Measurements from ENCODE around the gene NMS. TPM values are rescaled to one million over a fixed set of nuclear protein-coding genes. Genes with fewer than 3 reads are reported as not detected.
"Not testable (repeated sequence)": the region's sequence is repeated elsewhere in the genome, so short reads cannot be mapped to it uniquely, and the experiment has no call there.

Gene NMS
- total and polyA plus RNA-seq, 8 donors = not detected

DNA sequence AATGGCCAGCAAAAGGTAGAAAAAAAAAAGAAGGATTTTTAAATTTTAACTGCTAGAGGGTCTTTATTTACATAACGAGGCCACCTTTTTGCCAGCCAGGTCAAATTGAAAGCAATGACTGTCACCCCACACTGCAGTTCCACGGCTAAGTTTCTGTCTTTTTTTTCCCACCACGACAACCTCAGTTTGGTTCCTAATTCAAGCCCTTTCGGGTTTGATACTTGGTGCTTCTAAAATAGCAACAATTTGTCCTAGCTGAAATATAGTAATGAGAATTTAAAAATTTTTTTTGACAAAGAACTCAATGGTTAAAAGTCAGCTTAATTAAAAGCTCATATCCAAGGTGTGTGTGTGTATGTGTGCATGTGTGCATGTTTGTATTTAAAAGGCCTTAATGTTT lies 16.4 kb upstream of the NMS start:
- Histone ChIP-seq H3K4me1 (no peaks in the 10 kb centered on the region), H3K9me3 (peaks cover 0 to 37% of the 10 kb centered on the region in 2 donors), H3K27ac (no peak overlapping the region), H3K4me3 (no peak overlapping the region), H3K36me3 (no peaks in the 10 kb centered on the region), H3K27me3 (peaks cover 0 to 6% of the 10 kb centered on the region in 2 donors)
- intact Hi-C loops (cut with DNase I) = no loop called here
- DNase-seq (no peak), ATAC-seq (no peak)
- TF ChIP-seq, protein P1, sequence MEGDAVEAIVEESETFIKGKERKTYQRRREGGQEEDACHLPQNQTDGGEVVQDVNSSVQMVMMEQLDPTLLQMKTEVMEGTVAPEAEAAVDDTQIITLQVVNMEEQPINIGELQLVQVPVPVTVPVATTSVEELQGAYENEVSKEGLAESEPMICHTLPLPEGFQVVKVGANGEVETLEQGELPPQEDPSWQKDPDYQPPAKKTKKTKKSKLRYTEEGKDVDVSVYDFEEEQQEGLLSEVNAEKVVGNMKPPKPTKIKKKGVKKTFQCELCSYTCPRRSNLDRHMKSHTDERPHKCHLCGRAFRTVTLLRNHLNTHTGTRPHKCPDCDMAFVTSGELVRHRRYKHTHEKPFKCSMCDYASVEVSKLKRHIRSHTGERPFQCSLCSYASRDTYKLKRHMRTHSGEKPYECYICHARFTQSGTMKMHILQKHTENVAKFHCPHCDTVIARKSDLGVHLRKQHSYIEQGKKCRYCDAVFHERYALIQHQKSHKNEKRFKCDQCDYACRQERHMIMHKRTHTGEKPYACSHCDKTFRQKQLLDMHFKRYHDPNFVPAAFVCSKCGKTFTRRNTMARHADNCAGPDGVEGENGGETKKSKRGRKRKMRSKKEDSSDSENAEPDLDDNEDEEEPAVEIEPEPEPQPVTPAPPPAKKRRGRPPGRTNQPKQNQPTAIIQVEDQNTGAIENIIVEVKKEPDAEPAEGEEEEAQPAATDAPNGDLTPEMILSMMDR (IDR thresholded peaks at IDR 0.05) = no peak

DNA sequence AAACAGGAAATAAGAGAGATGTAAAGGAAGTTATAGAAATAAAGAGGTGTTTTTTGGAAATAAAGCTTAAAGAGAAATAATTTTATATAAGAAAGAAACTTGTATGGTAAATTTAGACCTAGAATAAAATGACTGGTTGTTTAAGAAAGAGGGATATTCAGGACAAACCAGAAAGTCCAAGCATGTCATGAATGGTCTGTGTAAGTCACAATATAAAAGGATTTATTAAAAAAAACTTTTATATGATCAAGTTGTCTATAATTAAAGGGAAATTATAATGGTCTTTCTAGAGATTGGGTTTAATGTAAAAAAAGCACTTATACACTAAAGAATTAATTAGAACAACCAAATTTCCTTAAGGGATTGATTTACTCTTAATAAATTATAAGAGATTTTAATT lies 13.9 kb upstream of the NMS start:
- H3K27me3 ChIP-seq; H3K4me1 ChIP-seq; intact Hi-C loops (cut with DNase I); H3K27ac ChIP-seq; H3K36me3 ChIP-seq; DNase-seq; ATAC-seq; H3K4me3 ChIP-seq: not testable (repeated sequence)
- H3K9me3 ChIP-seq = peaks cover 0 to 45% of the 10 kb centered on the region in 2 donors

GRCh38 chr2:100460904-100461530 lies 9.3 kb upstream of the NMS start:
- no peak overlapping the region for H3K4me3 ChIP-seq
- H3K9me3 ChIP-seq = peaks cover 0 to 34% of the 10 kb centered on the region in 2 donors
- H3K36me3 ChIP-seq = no peaks in the 10 kb centered on the region
- H3K27ac ChIP-seq = no peak overlapping the region
- ATAC-seq = no peak
- intact Hi-C loops (cut with DNase I) = no loop called here
- TF ChIP-seq, protein P1 (IDR thresholded peaks at IDR 0.05) = no peak
- no peaks in the 10 kb centered on the region for H3K4me1 ChIP-seq
- DNase-seq = no peak
- no peaks in the 10 kb centered on the region for H3K27me3 ChIP-seq

- TF ChIP-seq, protein P1 (IDR thresholded peaks at IDR 0.05) = no peak
- intact Hi-C loops (cut with DNase I) = no loop called here
- Histone ChIP-seq H3K4me1 (no peaks in the 10 kb centered on the region), H3K36me3 (no peaks in the 10 kb centered on the region), H3K9me3 (no peaks in the 10 kb centered on the region), H3K27ac (no peak overlapping the region), H3K27me3 (peaks cover 3 to 22% of the 10 kb centered on the region in 2 donors), H3K4me3 (no peak overlapping the region)
- DNase-seq (peak in 3 of 4 donors; percentile 38 to 60 (median 39)), ATAC-seq (peak; percentile 66)
Measured at GRCh38 chr2:100470898-100471514, 724 bp downstream of the NMS start.

DNA sequence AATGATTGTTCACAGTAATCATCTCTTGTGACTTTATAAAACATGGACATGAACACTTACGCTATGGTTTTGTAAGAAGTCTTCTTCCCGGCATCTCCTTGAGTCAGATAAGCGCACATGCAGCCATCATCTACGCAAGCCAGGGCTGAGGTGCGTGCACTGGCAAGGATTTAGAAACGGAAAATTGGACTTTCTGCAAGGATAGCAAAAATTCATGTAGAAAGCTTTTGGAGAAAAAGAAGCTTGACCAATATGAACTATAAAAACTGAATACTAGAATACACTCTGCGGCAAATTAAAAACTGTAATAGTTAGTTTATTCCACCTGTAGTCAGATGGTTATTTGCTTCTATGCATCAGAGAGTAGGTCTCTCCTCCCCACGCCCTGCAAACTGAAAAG lies 6.3 kb downstream of the NMS start:
- TF ChIP-seq, protein P1 (IDR thresholded peaks at IDR 0.05) = no peak
- no peak for ATAC-seq

More for the DNA sequence above, 6.3 kb downstream of the NMS start:
- Histone ChIP-seq H3K4me1 (no peaks in the 10 kb centered on the region), H3K27ac (no peak overlapping the region), H3K9me3 (no peaks in the 10 kb centered on the region), H3K27me3 (peaks cover 0 to 1% of the 10 kb centered on the region in 2 donors), H3K4me3 (no peak overlapping the region), H3K36me3 (no peaks in the 10 kb centered on the region)
- intact Hi-C loops (cut with DNase I) = no loop called here
- DNase-seq = no peak

Measured in left lung (tissue), 10 donors.